Measurements from ENCODE around the gene SEMA6A.

DNA sequence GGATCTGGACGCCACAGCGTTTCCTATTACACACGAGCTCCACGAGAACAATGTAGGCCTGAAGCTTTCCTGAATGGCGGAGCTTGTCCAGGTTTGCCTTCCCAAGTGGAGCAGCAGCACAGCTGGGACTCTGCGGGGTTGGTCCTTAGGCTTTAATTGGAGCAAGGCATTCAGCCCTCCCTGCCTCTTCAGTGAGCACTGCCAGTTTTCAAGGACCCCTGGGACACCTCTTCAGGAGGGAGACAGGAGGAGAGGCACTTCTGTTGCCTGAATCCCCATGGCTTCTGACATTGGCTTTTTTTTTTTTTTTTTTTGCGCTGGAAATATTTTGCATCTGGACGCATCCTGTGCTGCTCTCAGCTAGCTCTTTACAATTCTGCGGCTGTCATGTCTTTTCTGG, 179.4 kb downstream of the SEMA6A start:
- TF ChIP-seq GATA2 (IDR thresholded peaks at IDR 0.05; ENCODE audit: low read depth, low read length): no peak
- no peak for TF ChIP-seq GATA3 (IDR thresholded peaks at IDR 0.05; ENCODE audit: low read depth, low read length)
